Activated CD8-positive, alpha-beta memory T cell treated with anti-CD3 and anti-CD28 coated beads, Interleukin-2, amount 50 U/mL, for 24 hours (primary cell): ENCODE data around the gene RANBP10.

Experiments used
- DNase-seq: peaks from one replicate; pipeline ENCODE4 v3.0.0-alpha.2; 2020; ENCODE audit errors: extremely low read depth

Gene RANBP10

GRCh38 chr16:67746846-67747245, 59.5 kb downstream of the RANBP10 start:
- no peak for DNase-seq

- DNase-seq: no peak
Observed at GRCh38 chr16:67741118-67741517, 65.2 kb downstream of the RANBP10 start.

- DNase-seq: no peak
Observed at GRCh38 chr16:67740391-67740790, 66.0 kb downstream of the RANBP10 start.

GRCh38 chr16:67736858-67737257, 69.5 kb downstream of the RANBP10 start:
- DNase-seq: no peak

GRCh38 chr16:67734731-67735201, 71.6 kb downstream of the RANBP10 start:
- no peak for DNase-seq

- DNase-seq: no peak
Observed at GRCh38 chr16:67733734-67734470, 72.5 kb downstream of the RANBP10 start.

- no peak for DNase-seq
Observed at GRCh38 chr16:67731753-67732095, 74.6 kb downstream of the RANBP10 start.

GRCh38 chr16:67731071-67731752, 75.1 kb downstream of the RANBP10 start:
- DNase-seq: no peak

GRCh38 chr16:67730326-67730725, 76.0 kb downstream of the RANBP10 start:
- no peak for DNase-seq

- DNase-seq: no peak
Observed at GRCh38 chr16:67729636-67730248, 76.6 kb downstream of the RANBP10 start.

GRCh38 chr16:67727521-67728485, 78.6 kb downstream of the RANBP10 start:
- DNase-seq: no peak

GRCh38 chr16:67726106-67727034, 80.0 kb downstream of the RANBP10 start:
- DNase-seq: no peak

GRCh38 chr16:67723911-67724305, 82.5 kb downstream of the RANBP10 start:
- DNase-seq: no peak

GRCh38 chr16:67723151-67723910, 83.0 kb downstream of the RANBP10 start:
- DNase-seq: no peak

GRCh38 chr16:67720236-67720635, 86.1 kb downstream of the RANBP10 start:
- DNase-seq: no peak

- DNase-seq: no peak
Observed at GRCh38 chr16:67719778-67720144, 86.6 kb downstream of the RANBP10 start.

- DNase-seq: peak; percentile 97
Observed at GRCh38 chr16:67719048-67719777, 87.1 kb downstream of the RANBP10 start, which contains the start of gene GFOD2. TSS of gene GFOD2 (minus strand) at chr16:67719316. CDS start at chr16:67685715, 33,601 bp downstream.

- no peak for DNase-seq
Observed at GRCh38 chr16:67718668-67719047, 87.7 kb downstream of the RANBP10 start.

GRCh38 chr16:67716097-67716496, 90.3 kb downstream of the RANBP10 start:
- DNase-seq: no peak
